Activated naive CD4-positive, alpha-beta T cell treated with anti-CD3 and anti-CD28 coated beads for 36 hours (primary cell): ENCODE results near the gene IL17C. TPM values are rescaled to one million over a fixed set of nuclear protein-coding genes. Genes with fewer than 3 reads are reported as not detected.

Experiments used
- CTCF ChIA-PET: fragments of 350-600 bp; sonication (Branson Sonifier 250); formaldehyde crosslinking; loops from one replicate; lab custom pipeline; 2021; ENCODE audit warnings: antibody characterized with exemption; lab: Charles Lee
- DNase-seq: peaks from one replicate; pipeline ENCODE4 v3.0.0-alpha.2; 2020
- H3K27ac Mint-ChIP-seq: one replicate; pipeline ENCODE4 v1.8.0; 2021; ENCODE audit warnings: mild to moderate bottlenecking, mixed read lengths
- H3K27me3 Mint-ChIP-seq: one replicate; pipeline ENCODE4 v1.8.0; 2021; ENCODE audit warnings: low read depth, mixed read lengths
- H3K36me3 Mint-ChIP-seq: one replicate; pipeline ENCODE4 v1.8.0; 2021; ENCODE audit warnings: low read depth, mixed read lengths
- H3K4me1 Mint-ChIP-seq: one replicate; pipeline ENCODE4 v1.8.0; 2021; ENCODE audit warnings: low read depth, mixed read lengths
- H3K4me3 Mint-ChIP-seq: one replicate; pipeline ENCODE4 v1.8.0; 2021; ENCODE audit warnings: mild to moderate bottlenecking, moderate library complexity, mixed read lengths
- H3K9me3 Mint-ChIP-seq: one replicate; pipeline ENCODE4 v1.8.0; 2021; ENCODE audit warnings: mixed read lengths
- intact Hi-C: fragments of 100-400 bp; cut with micrococcal nuclease; formaldehyde crosslinking; loops from one replicate; pipeline ENCODE4 v1.15.1; 2023
- total RNA-seq, 2 experiments: library from RNA; stranded (reverse); gene quantifications; one replicate each; pipeline ENCODE4 v1.2.3, GENCODE V29; 2021

The IL17C gene
- total RNA-seq, 2 experiments from 2014 or later = not detected

- peak; percentile 56 for DNase-seq
- Mint-ChIP-seq H3K4me3 (peak overlapping the region; percentile 52), H3K27me3 (peaks cover 19% of the 10 kb centered on the region), H3K9me3 (peaks cover 2% of the 10 kb centered on the region), H3K36me3 (peaks cover 7% of the 10 kb centered on the region), H3K4me1 (peaks cover 40% of the 10 kb centered on the region), H3K27ac (no peak overlapping the region)
- intact Hi-C loops = loop anchor here (2.0 kb wide), 1 partner anchor 16 kb away; the partner anchor contains the start of gene CYBA
- CTCF ChIA-PET = interaction anchor here (0.9 to 1.2 kb wide), 2 partner anchors 64 to 103 kb away, joined by 3 read pairs; partner anchors contain the start of gene ZC3H18
Measured at GRCh38 chr16:88634141-88634993, 4.0 kb upstream of the IL17C start.

GRCh38 chr16:88634994-88635670 lies 3.2 kb upstream of the IL17C start:
- intact Hi-C loops = loop anchor here (2.0 to 5.0 kb wide), 2 partner anchors 16 to 67 kb away; partner anchors contain the start of gene CYBA
- H3K27me3 Mint-ChIP-seq = peaks cover 22% of the 10 kb centered on the region
- peaks cover 7% of the 10 kb centered on the region for H3K36me3 Mint-ChIP-seq
- CTCF ChIA-PET = no interaction called here
- no peak overlapping the region for H3K27ac Mint-ChIP-seq
- H3K9me3 Mint-ChIP-seq = peaks cover 2% of the 10 kb centered on the region
- peak overlapping the region; percentile 48 for H3K4me3 Mint-ChIP-seq
- no peak for DNase-seq
- peaks cover 43% of the 10 kb centered on the region for H3K4me1 Mint-ChIP-seq

GRCh38 chr16:88635671-88636319 lies 2.6 kb upstream of the IL17C start:
- Mint-ChIP-seq H3K4me1 (peaks cover 47% of the 10 kb centered on the region), H3K36me3 (peaks cover 7% of the 10 kb centered on the region), H3K27ac (no peak overlapping the region), H3K9me3 (peaks cover 2% of the 10 kb centered on the region), H3K27me3 (peaks cover 27% of the 10 kb centered on the region), H3K4me3 (no peak overlapping the region)
- DNase-seq = no peak
- intact Hi-C loops = loop anchor here (2.0 to 5.0 kb wide), 3 partner anchors 15 to 67 kb away; partner anchors contain the start of genes CYBA and SNAI3
- CTCF ChIA-PET = interaction anchor here (1.4 kb wide), 1 partner anchor 151 kb away, joined by 6 read pairs; no protein-coding TSS in a partner anchor

- Mint-ChIP-seq H3K4me3 (no peak overlapping the region), H3K36me3 (peaks cover 4% of the 10 kb centered on the region), H3K27ac (no peak overlapping the region), H3K27me3 (peaks cover 27% of the 10 kb centered on the region), H3K4me1 (peaks cover 48% of the 10 kb centered on the region), H3K9me3 (peaks cover 2% of the 10 kb centered on the region)
- CTCF ChIA-PET = interaction anchor here (1.4 kb wide), 2 partner anchors 150 to 221 kb away, joined by 3 to 6 read pairs; no protein-coding TSS in a partner anchor
- no peak for DNase-seq
- intact Hi-C loops = loop anchor here (2.0 to 5.0 kb wide), 2 partner anchors 50 to 66 kb away; partner anchors contain the start of gene SNAI3
Measured at GRCh38 chr16:88636488-88637265, 1.7 kb upstream of the IL17C start.

GRCh38 chr16:88639231-88640038 lies 1.1 kb downstream of the IL17C start:
- intact Hi-C loops = loop anchor here (5.0 kb wide), 1 partner anchor 63 kb away; no protein-coding TSS in a partner anchor
- H3K36me3 Mint-ChIP-seq = no peaks in the 10 kb centered on the region
- CTCF ChIA-PET = interaction anchor here (0.7 kb wide), 1 partner anchor 96 kb away, joined by 3 read pairs; no protein-coding TSS in a partner anchor
- H3K9me3 Mint-ChIP-seq = peaks cover 2% of the 10 kb centered on the region
- H3K27me3 Mint-ChIP-seq = peaks cover 27% of the 10 kb centered on the region
- DNase-seq = no peak
- peaks cover 40% of the 10 kb centered on the region for H3K4me1 Mint-ChIP-seq
- no peak overlapping the region for H3K27ac Mint-ChIP-seq
- no peak overlapping the region for H3K4me3 Mint-ChIP-seq

- Mint-ChIP-seq H3K36me3 (peaks cover 1% of the 10 kb centered on the region), H3K27ac (no peak overlapping the region), H3K4me1 (peaks cover 36% of the 10 kb centered on the region), H3K4me3 (no peak overlapping the region), H3K27me3 (peaks cover 27% of the 10 kb centered on the region), H3K9me3 (peaks cover 2% of the 10 kb centered on the region)
- DNase-seq = no peak
- intact Hi-C loops = no loop called here
- CTCF ChIA-PET = no interaction called here
Measured at GRCh38 chr16:88640039-88640495, 1.7 kb downstream of the IL17C start.

GRCh38 chr16:88640498-88641247 lies 2.3 kb downstream of the IL17C start:
- Mint-ChIP-seq H3K9me3 (peaks cover 2% of the 10 kb centered on the region), H3K27ac (no peak overlapping the region), H3K4me1 (peaks cover 32% of the 10 kb centered on the region), H3K4me3 (no peak overlapping the region), H3K27me3 (peaks cover 24% of the 10 kb centered on the region), H3K36me3 (peaks cover 1% of the 10 kb centered on the region)
- intact Hi-C loops = no loop called here
- DNase-seq = no peak
- CTCF ChIA-PET = no interaction called here

GRCh38 chr16:88642881-88643643 lies 4.7 kb downstream of the IL17C start:
- H3K9me3 Mint-ChIP-seq = no peaks in the 10 kb centered on the region
- H3K36me3 Mint-ChIP-seq = peaks cover 1% of the 10 kb centered on the region
- no peak overlapping the region for H3K27ac Mint-ChIP-seq
- intact Hi-C loops = no loop called here
- CTCF ChIA-PET = no interaction called here
- H3K4me3 Mint-ChIP-seq = no peak overlapping the region
- no peak for DNase-seq
- peaks cover 10% of the 10 kb centered on the region for H3K27me3 Mint-ChIP-seq
- peaks cover 18% of the 10 kb centered on the region for H3K4me1 Mint-ChIP-seq

- no peak overlapping the region for H3K27ac Mint-ChIP-seq
- intact Hi-C loops = no loop called here
- H3K36me3 Mint-ChIP-seq = peaks cover 1% of the 10 kb centered on the region
- DNase-seq = no peak
- CTCF ChIA-PET = no interaction called here
- no peaks in the 10 kb centered on the region for H3K9me3 Mint-ChIP-seq
- no peak overlapping the region for H3K4me3 Mint-ChIP-seq
- H3K4me1 Mint-ChIP-seq = peaks cover 13% of the 10 kb centered on the region
- H3K27me3 Mint-ChIP-seq = peaks cover 8% of the 10 kb centered on the region
Measured at GRCh38 chr16:88643644-88643932, 5.2 kb downstream of the IL17C start.

- no peak for DNase-seq
- CTCF ChIA-PET = no interaction called here
- H3K4me1 Mint-ChIP-seq = peaks cover 15% of the 10 kb centered on the region
- no peak overlapping the region for H3K27ac Mint-ChIP-seq
- intact Hi-C loops = no loop called here
- H3K9me3 Mint-ChIP-seq = no peaks in the 10 kb centered on the region
- peaks cover 9% of the 10 kb centered on the region for H3K36me3 Mint-ChIP-seq
- H3K27me3 Mint-ChIP-seq = peaks cover 2% of the 10 kb centered on the region
- no peak overlapping the region for H3K4me3 Mint-ChIP-seq
Measured at GRCh38 chr16:88645455-88645854, 7.1 kb downstream of the IL17C start.
